NCI-H526 (cell line): ENCODE measurements around the gene SLC18A2.
A peak's percentile ranks its signal among the peaks of the same experiment; 100 is the strongest.

ENCODE experiments used
- DNase-seq, 2 experiments: peaks; one replicate each; lab custom pipeline; 2025; lab: John Stamatoyannopoulos, UW

The SLC18A2 gene

GRCh38 chr10:117237401-117237991 is 3.4 kb upstream of the SLC18A2 start:
- no peak for DNase-seq

GRCh38 chr10:117239051-117239450 is 1.9 kb upstream of the SLC18A2 start:
- no peak for DNase-seq

GRCh38 chr10:117239721-117240620 is 943 bp upstream of the SLC18A2 start:
- peak in 1 of 2 experiments; percentile 11 for DNase-seq

- peak in 1 of 2 experiments; percentile 43 for DNase-seq
Observed at GRCh38 chr10:117241541-117242462, 888 bp downstream of the SLC18A2 start.

GRCh38 chr10:117242463-117242832 is 1.5 kb downstream of the SLC18A2 start:
- DNase-seq: no peak

- no peak for DNase-seq
Observed at GRCh38 chr10:117246997-117247671, 6.2 kb downstream of the SLC18A2 start.

- no peak for DNase-seq
Observed at GRCh38 chr10:117248750-117249465, 8.0 kb downstream of the SLC18A2 start.

- no peak for DNase-seq
Observed at GRCh38 chr10:117249493-117250093, 8.7 kb downstream of the SLC18A2 start.

GRCh38 chr10:117250411-117250810 is 9.5 kb downstream of the SLC18A2 start:
- no peak for DNase-seq

- DNase-seq: no peak
Observed at GRCh38 chr10:117253908-117254307, 13.0 kb downstream of the SLC18A2 start.

- DNase-seq: no peak
Observed at GRCh38 chr10:117254338-117254737, 13.4 kb downstream of the SLC18A2 start.

GRCh38 chr10:117254774-117255735 is 14.1 kb downstream of the SLC18A2 start:
- DNase-seq: no peak

GRCh38 chr10:117255835-117256460 is 15.0 kb downstream of the SLC18A2 start:
- DNase-seq: no peak

GRCh38 chr10:117256910-117257309 is 16.0 kb downstream of the SLC18A2 start:
- peak in 1 of 2 experiments; percentile 13 for DNase-seq

- DNase-seq: no peak
Observed at GRCh38 chr10:117257721-117258120, 16.8 kb downstream of the SLC18A2 start.

- no peak for DNase-seq
Observed at GRCh38 chr10:117259279-117259678, 18.4 kb downstream of the SLC18A2 start.

GRCh38 chr10:117260084-117260483 is 19.2 kb downstream of the SLC18A2 start:
- DNase-seq: no peak

GRCh38 chr10:117261501-117261900 is 20.6 kb downstream of the SLC18A2 start:
- DNase-seq: no peak
